ENCODE data around the gene KCNAB1. TPM values are rescaled to one million over a fixed set of nuclear protein-coding genes. Genes with fewer than 3 reads are reported as not detected.

The KCNAB1 gene
- total and polyA plus RNA-seq, 2 donors (not counting 1 experiment from before 2014, with no cell fraction given) = 0.03 to 0.33 TPM

- no peak overlapping the region for H3K9ac ChIP-seq (ENCODE audit: insufficient read depth, low read length)
- no peak for DNase-seq (ENCODE audit: low read depth in 2 of 2)
- no peaks in the 10 kb centered on the region for H3K27me3 ChIP-seq (ENCODE audit: control insufficient read depth, insufficient read depth, low read length)
- no peaks in the 10 kb centered on the region for H4K20me1 ChIP-seq (ENCODE audit: control insufficient read depth, extremely low read depth, insufficient read depth, low read length)
- TF ChIP-seq CTCF (conservative IDR thresholded peaks at IDR 0.05 in 1 of 2, IDR thresholded peaks at IDR 0.05 in 1 of 2; ENCODE audit: low read depth in 1 of 2, low read length in 2 of 2) (no peak), EZH2 (IDR thresholded peaks at IDR 0.05; ENCODE audit: low read length, missing control alignments) (no peak)
- no peak overlapping the region for H2AFZ ChIP-seq (ENCODE audit: low read length)
- H3K4me3 ChIP-seq (replicated peaks in 1 of 4; ENCODE audit: control extremely low read depth in 1 of 4, insufficient read depth in 1 of 4, low read depth in 3 of 4, low read length in 4 of 4) = no peak overlapping the region
- H3K79me2 ChIP-seq (ENCODE audit: control insufficient read depth, insufficient read depth, low read length) = no peaks in the 10 kb centered on the region
- H3K27ac ChIP-seq (ENCODE audit: insufficient read depth, low read length) = no peak overlapping the region
- H3K4me1 ChIP-seq (ENCODE audit: control insufficient read depth, extremely low read depth, insufficient read depth, low read length) = no peaks in the 10 kb centered on the region
- no peak overlapping the region for H3K4me2 ChIP-seq (ENCODE audit: extremely low read depth, insufficient read depth, low read length)
- no peaks in the 10 kb centered on the region for H3K9me3 ChIP-seq (ENCODE audit: control insufficient read depth, insufficient read depth, low read depth, low read length)
- H3K36me3 ChIP-seq (ENCODE audit: control insufficient read depth, insufficient read depth, low read length) = no peaks in the 10 kb centered on the region
These were observed 377.9 kb downstream of the KCNAB1 start for GRCh38 chr3:156498307-156498706.

DNA sequence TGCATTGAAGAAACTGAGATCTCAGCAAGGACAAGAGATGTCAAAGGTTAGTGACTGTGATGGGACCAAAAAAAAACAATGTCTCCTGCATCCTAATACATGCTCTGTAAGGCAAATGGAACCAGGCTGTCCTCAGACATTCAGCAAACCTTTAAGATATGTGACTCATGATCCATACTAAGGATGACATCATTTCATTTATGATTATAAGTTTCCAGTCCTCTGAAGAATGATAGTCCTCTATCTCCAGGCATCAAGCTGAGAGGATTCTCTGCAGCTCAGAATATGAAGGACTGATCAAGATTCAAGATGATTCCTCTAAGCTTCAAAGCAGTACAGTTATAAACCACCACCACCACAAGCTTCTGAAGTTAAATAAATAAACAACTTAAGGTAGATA, 386.9 kb downstream of the KCNAB1 start:
- H3K36me3 ChIP-seq (ENCODE audit: control insufficient read depth, insufficient read depth, low read length) = no peaks in the 10 kb centered on the region
- no peaks in the 10 kb centered on the region for H3K9me3 ChIP-seq (ENCODE audit: control insufficient read depth, insufficient read depth, low read depth, low read length)
- no peak for TF ChIP-seq CTCF (conservative IDR thresholded peaks at IDR 0.05 in 1 of 2, IDR thresholded peaks at IDR 0.05 in 1 of 2; ENCODE audit: low read depth in 1 of 2, low read length in 2 of 2)
- TF ChIP-seq EZH2 (IDR thresholded peaks at IDR 0.05; ENCODE audit: low read length, missing control alignments) = no peak
- no peak overlapping the region for H3K4me3 ChIP-seq (replicated peaks in 1 of 4; ENCODE audit: control extremely low read depth in 1 of 4, insufficient read depth in 1 of 4, low read depth in 3 of 4, low read length in 4 of 4)
- DNase-seq (ENCODE audit: low read depth in 2 of 2) = peak in 1 of 2 donors; percentile 36
- no peak overlapping the region for H3K9ac ChIP-seq (ENCODE audit: insufficient read depth, low read length)
- H3K4me1 ChIP-seq (ENCODE audit: control insufficient read depth, extremely low read depth, insufficient read depth, low read length) = no peaks in the 10 kb centered on the region
- H3K79me2 ChIP-seq (ENCODE audit: control insufficient read depth, insufficient read depth, low read length) = no peaks in the 10 kb centered on the region
- no peak overlapping the region for H3K27ac ChIP-seq (ENCODE audit: insufficient read depth, low read length)
- H3K27me3 ChIP-seq (ENCODE audit: control insufficient read depth, insufficient read depth, low read length) = no peaks in the 10 kb centered on the region
- no peaks in the 10 kb centered on the region for H4K20me1 ChIP-seq (ENCODE audit: control insufficient read depth, extremely low read depth, insufficient read depth, low read length)
- H2AFZ ChIP-seq (ENCODE audit: low read length) = no peak overlapping the region
- H3K4me2 ChIP-seq (ENCODE audit: extremely low read depth, insufficient read depth, low read length) = no peak overlapping the region

DNA sequence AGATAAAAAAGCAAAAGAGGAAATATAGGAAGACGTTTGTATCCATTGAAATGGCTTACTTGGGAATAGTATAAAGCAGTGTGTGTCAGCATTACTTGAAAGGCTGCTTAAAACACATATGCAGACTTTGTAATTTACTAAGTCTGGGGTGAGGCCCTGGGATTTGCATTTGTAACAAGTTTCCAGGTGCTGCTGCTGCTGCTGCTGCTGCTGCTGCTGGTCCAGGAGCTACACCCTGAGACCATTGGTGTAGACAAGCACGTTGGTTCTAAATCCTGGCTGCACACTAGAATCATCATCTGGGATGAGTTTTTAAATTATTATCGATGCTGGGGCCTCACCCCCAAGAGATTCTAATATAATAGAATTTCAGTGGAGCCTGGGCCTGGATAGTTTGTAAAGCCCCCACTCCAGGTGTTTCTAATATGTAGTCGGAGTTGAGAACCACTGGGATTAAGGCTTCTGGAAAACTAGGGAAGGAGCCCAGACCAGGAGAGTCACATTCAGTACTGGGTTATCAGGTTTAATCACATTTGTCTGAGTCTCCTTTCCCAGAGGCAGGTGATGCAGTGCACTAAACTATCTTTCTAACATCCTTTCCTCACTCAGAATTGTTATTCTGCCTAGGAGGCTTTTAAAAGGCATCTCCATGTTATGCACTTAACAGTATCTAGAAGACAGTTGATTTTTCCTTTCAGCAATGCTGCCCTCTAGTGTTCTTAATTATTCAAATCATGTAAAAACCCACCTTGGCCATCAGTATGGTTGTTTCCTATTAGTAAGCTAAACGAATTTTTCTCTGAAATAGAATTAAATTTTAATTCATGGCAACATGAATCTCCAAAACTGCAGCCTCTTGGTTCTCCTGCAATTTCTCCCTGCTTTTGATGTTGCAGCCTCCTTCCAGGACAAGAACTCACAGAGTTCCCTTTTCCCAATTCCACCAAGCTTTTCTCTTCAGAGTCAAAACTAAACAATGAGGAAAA, 389.1 kb downstream of the KCNAB1 start:
- Histone ChIP-seq H3K9ac (ENCODE audit: insufficient read depth, low read length) (no peak overlapping the region), H3K27ac (ENCODE audit: insufficient read depth, low read length) (no peak overlapping the region), H3K4me3 (replicated peaks in 1 of 4; ENCODE audit: control extremely low read depth in 1 of 4, insufficient read depth in 1 of 4, low read depth in 3 of 4, low read length in 4 of 4) (no peak overlapping the region), H3K79me2 (ENCODE audit: control insufficient read depth, insufficient read depth, low read length) (no peaks in the 10 kb centered on the region), H3K4me2 (ENCODE audit: extremely low read depth, insufficient read depth, low read length) (no peak overlapping the region), H4K20me1 (ENCODE audit: control insufficient read depth, extremely low read depth, insufficient read depth, low read length) (no peaks in the 10 kb centered on the region), H3K9me3 (ENCODE audit: control insufficient read depth, insufficient read depth, low read depth, low read length) (no peaks in the 10 kb centered on the region), H2AFZ (ENCODE audit: low read length) (no peak overlapping the region), H3K27me3 (ENCODE audit: control insufficient read depth, insufficient read depth, low read length) (no peaks in the 10 kb centered on the region), H3K4me1 (ENCODE audit: control insufficient read depth, extremely low read depth, insufficient read depth, low read length) (no peaks in the 10 kb centered on the region), H3K36me3 (ENCODE audit: control insufficient read depth, insufficient read depth, low read length) (no peaks in the 10 kb centered on the region)
- TF ChIP-seq EZH2 (IDR thresholded peaks at IDR 0.05; ENCODE audit: low read length, missing control alignments) (no peak), CTCF (conservative IDR thresholded peaks at IDR 0.05 in 1 of 2, IDR thresholded peaks at IDR 0.05 in 1 of 2; ENCODE audit: low read depth in 1 of 2, low read length in 2 of 2) (peak; percentile 26 to 50)
- DNase-seq (ENCODE audit: low read depth in 2 of 2) = peak; percentile 54 to 76

Measured in fibroblast of lung (primary cell).